Trophoblast cell (in vitro differentiated cells and primary cell): Measurements from ENCODE around the gene AKAP12.

Experiments
- DNase-seq, 2 donors: peaks; one replicate each; pipeline ENCODE4 v3.0.0-alpha.2; 2016
- H2AFZ ChIP-seq: 2 replicates; pipeline ENCODE4 v1.6.1; 2013; ENCODE audit warnings: low read length, moderate library complexity, mild to moderate bottlenecking; ENCODE audit not compliant: insufficient read depth, poor library complexity
- H2AK5ac ChIP-seq: 2 replicates; pipeline ENCODE4 v1.6.1; 2013; ENCODE audit warnings: mild to moderate bottlenecking, low read length
- H2BK120ac ChIP-seq: 2 replicates; pipeline ENCODE4 v1.6.1; 2013; ENCODE audit warnings: low read length, mild to moderate bottlenecking, moderate library complexity; ENCODE audit not compliant: insufficient read depth, poor library complexity
- H2BK12ac ChIP-seq: 2 replicates; pipeline ENCODE4 v1.6.1; 2013; ENCODE audit warnings: mild to moderate bottlenecking, low read length, moderate library complexity
- H2BK5ac ChIP-seq: 2 replicates; pipeline ENCODE4 v1.6.1; 2013; ENCODE audit warnings: low read length, low read depth, moderate library complexity, mild to moderate bottlenecking; ENCODE audit not compliant: poor library complexity
- H3K14ac ChIP-seq: 2 replicates; pipeline ENCODE4 v1.6.1; 2013; ENCODE audit warnings: mild to moderate bottlenecking, low read length
- H3K18ac ChIP-seq: 2 replicates; pipeline ENCODE4 v1.6.1; 2013; ENCODE audit warnings: mild to moderate bottlenecking, low read length
- H3K23ac ChIP-seq: 2 replicates; pipeline ENCODE4 v1.6.1; 2013; ENCODE audit warnings: low read length
- H3K27ac ChIP-seq: 2 replicates; pipeline ENCODE4 v1.5.1; 2013; ENCODE audit warnings: low read depth, mild to moderate bottlenecking, inconsistent platforms, low read length, moderate library complexity
- H3K27me3 ChIP-seq: 2 replicates; pipeline ENCODE4 v1.6.1; 2013; ENCODE audit warnings: inconsistent platforms, mild to moderate bottlenecking, low read length, moderate library complexity; ENCODE audit not compliant: insufficient read depth
- H3K36me3 ChIP-seq, 2 experiments: 1 replicate in 1 of 2; 2 replicates in 1 of 2; pipeline ENCODE4 v1.6.1; 2013; ENCODE audit warnings: low read length in 2 of 2, mild to moderate bottlenecking in 2 of 2, moderate library complexity in 1 of 2; ENCODE audit not compliant: insufficient read depth in 2 of 2, control insufficient read depth in 1 of 2
- H3K4ac ChIP-seq: 2 replicates; pipeline ENCODE4 v1.6.1; 2013; ENCODE audit warnings: low read depth, mild to moderate bottlenecking, low read length, moderate library complexity
- H3K4me1 ChIP-seq, 2 experiments: 1 replicate in 1 of 2; 2 replicates in 1 of 2; pipeline ENCODE4 v1.6.1; 2013; ENCODE audit warnings: low read length in 2 of 2, mild to moderate bottlenecking in 2 of 2, moderate library complexity in 1 of 2; ENCODE audit not compliant: insufficient read depth in 2 of 2, control insufficient read depth in 1 of 2
- H3K4me2 ChIP-seq: 2 replicates; pipeline ENCODE4 v1.6.1; 2013; ENCODE audit warnings: inconsistent platforms, mild to moderate bottlenecking, low read length, moderate library complexity
- H3K4me3 ChIP-seq: 2 replicates; pipeline ENCODE4 v1.5.1; 2013; ENCODE audit warnings: mild to moderate bottlenecking, low read depth, low read length, inconsistent platforms
- H3K79me1 ChIP-seq: one replicate; pipeline ENCODE4 v1.6.1; 2013; ENCODE audit warnings: low read length
- H3K79me2 ChIP-seq: 2 replicates; pipeline ENCODE4 v1.6.1; 2013; ENCODE audit warnings: low read length, mild to moderate bottlenecking; ENCODE audit not compliant: control insufficient read depth, insufficient read depth, poor library complexity
- H3K9ac ChIP-seq: 2 replicates; pipeline ENCODE4 v1.6.1; 2013; ENCODE audit warnings: mild to moderate bottlenecking, low read length
- H3K9me3 ChIP-seq: 2 replicates; pipeline ENCODE4 v1.6.1; 2013; ENCODE audit warnings: low read depth, mild to moderate bottlenecking, control low read depth, inconsistent platforms, low read length; ENCODE audit not compliant: insufficient read depth
- H4K12ac ChIP-seq: 2 replicates; pipeline ENCODE4 v1.6.1; 2013; ENCODE audit warnings: low read depth, mild to moderate bottlenecking, low read length, moderate library complexity
- H4K8ac ChIP-seq: 2 replicates; pipeline ENCODE4 v1.6.1; 2013; ENCODE audit warnings: low read depth, mild to moderate bottlenecking, low read length, moderate library complexity
- H4K91ac ChIP-seq: one replicate; pipeline ENCODE4 v1.6.1; 2013; ENCODE audit warnings: low read depth, mild to moderate bottlenecking, low read length, moderate library complexity
- WGBS: extraction: QIAGEN DNeasy Blood & Tissue Kit; methylation state at CpG from one replicate; pipeline ENCODE4 v1.1.7; 2013; ENCODE audit warnings: missing lambda C conversion rate; ENCODE audit not compliant: insufficient read length, insufficient coverage; ENCODE audit errors: extremely low coverage; 5-methylcytosine and 5-hydroxymethylcytosine counted together

AKAP12 gene

DNA sequence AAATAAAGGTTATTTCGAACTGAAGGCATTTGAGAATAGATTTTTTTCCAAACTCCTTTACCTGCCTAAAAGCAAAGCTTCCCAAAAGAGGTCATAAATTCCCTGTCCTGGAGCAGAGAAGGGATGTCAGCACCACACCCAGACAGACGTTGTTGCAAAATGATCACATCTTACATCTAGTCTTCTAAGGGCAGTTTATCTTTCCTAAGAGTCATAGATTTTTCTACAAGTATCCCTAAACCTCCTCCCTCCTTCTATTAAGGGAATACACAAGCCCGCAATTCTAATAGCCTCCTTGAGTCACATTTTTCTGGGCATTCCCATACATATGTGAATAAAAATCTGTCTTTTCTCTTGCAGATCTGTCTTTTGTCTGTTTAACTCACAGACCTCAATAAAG lies 20.6 kb upstream of the AKAP12 start:
- Histone ChIP-seq H2BK120ac (no peak overlapping the region), H3K4me1 (no peaks in the 10 kb centered on the region), H3K79me1 (no peaks in the 10 kb centered on the region), H3K27me3 (no peaks in the 10 kb centered on the region), H2AFZ (no peak overlapping the region), H4K8ac (no peak overlapping the region), H3K4ac (no peak overlapping the region), H4K91ac (no peak overlapping the region), H4K12ac (no peak overlapping the region), H2AK5ac (no peak overlapping the region), H3K4me3 (no peak overlapping the region), H3K79me2 (no peaks in the 10 kb centered on the region), H3K4me2 (no peak overlapping the region), H3K27ac (no peak overlapping the region), H3K9me3 (no peaks in the 10 kb centered on the region), H2BK12ac (no peak overlapping the region), H3K36me3 (no peaks in the 10 kb centered on the region), H3K23ac (no peak overlapping the region), H3K18ac (no peak overlapping the region), H3K9ac (no peak overlapping the region), H2BK5ac (no peak overlapping the region), H3K14ac (no peak overlapping the region)
- no CpG with 5 or more reads among the region's 3 CpGs for WGBS
- DNase-seq: no peak

DNA sequence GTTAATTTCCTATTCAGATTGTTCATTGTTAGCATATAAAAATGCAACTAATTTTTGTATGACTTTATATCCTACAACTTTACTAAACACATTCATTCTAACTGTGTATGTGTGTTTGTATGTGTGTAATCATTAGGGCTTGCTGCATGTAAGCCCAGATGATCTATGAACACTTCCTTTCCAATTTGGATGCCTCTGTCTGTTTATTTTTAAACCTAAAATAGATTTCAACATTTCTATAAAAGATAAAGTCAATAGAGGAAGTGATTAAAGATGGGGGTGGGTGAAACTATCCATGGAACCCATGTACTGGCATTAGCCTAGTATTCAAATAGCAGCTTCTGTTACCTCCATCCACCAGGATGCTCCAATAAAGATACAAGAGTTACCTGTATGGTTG lies 15.7 kb upstream of the AKAP12 start:
- H3K9ac ChIP-seq: no peak overlapping the region
- H3K4me1 ChIP-seq: no peaks in the 10 kb centered on the region
- H4K12ac ChIP-seq: no peak overlapping the region
- H2AFZ ChIP-seq: no peak overlapping the region
- no peak overlapping the region for H3K14ac ChIP-seq
- H2BK120ac ChIP-seq: no peak overlapping the region
- H3K18ac ChIP-seq: no peak overlapping the region
- H3K9me3 ChIP-seq: no peaks in the 10 kb centered on the region
- no peak overlapping the region for H3K27ac ChIP-seq
- no peak overlapping the region for H4K8ac ChIP-seq
- no peak overlapping the region for H2AK5ac ChIP-seq
- DNase-seq: no peak
- H2BK12ac ChIP-seq: no peak overlapping the region
- H2BK5ac ChIP-seq: no peak overlapping the region
- H3K4me2 ChIP-seq: no peak overlapping the region
- H4K91ac ChIP-seq: no peak overlapping the region
- no peak overlapping the region for H3K23ac ChIP-seq
- no peaks in the 10 kb centered on the region for H3K79me2 ChIP-seq
- H3K36me3 ChIP-seq: no peaks in the 10 kb centered on the region
- no peak overlapping the region for H3K4me3 ChIP-seq
- no peak overlapping the region for H3K4ac ChIP-seq
- no peaks in the 10 kb centered on the region for H3K79me1 ChIP-seq
- H3K27me3 ChIP-seq: no peaks in the 10 kb centered on the region

DNA sequence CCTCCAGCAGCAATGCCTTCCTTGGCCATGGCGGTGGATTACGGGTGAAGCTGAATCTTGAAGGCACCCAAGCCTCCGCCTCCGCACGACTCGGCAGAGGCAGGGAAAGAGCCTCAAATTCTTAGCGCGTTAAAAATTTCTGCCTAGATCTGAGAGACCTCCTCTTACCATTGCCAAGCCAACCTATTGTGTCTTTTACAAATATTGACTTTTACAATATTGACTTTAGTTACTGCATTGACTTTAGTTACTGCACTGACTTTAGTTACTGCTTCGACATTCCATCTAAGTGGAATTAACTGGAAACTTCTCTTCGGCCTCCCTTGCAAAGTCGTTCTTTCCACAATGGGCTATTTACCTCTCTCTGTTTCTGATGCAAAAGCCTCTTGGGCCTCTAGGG lies 13.8 kb upstream of the AKAP12 start:
- Histone ChIP-seq H3K36me3 (no peaks in the 10 kb centered on the region), H4K8ac (no peak overlapping the region), H4K91ac (no peak overlapping the region), H3K9ac (no peak overlapping the region), H3K79me2 (no peaks in the 10 kb centered on the region), H3K79me1 (peaks cover 2% of the 10 kb centered on the region), H3K4me2 (no peak overlapping the region), H2BK120ac (no peak overlapping the region), H2BK5ac (no peak overlapping the region), H3K4ac (no peak overlapping the region), H3K27ac (no peak overlapping the region), H3K9me3 (no peaks in the 10 kb centered on the region), H3K18ac (no peak overlapping the region), H2BK12ac (no peak overlapping the region), H3K27me3 (no peaks in the 10 kb centered on the region), H2AK5ac (no peak overlapping the region), H4K12ac (no peak overlapping the region), H2AFZ (no peak overlapping the region), H3K4me3 (no peak overlapping the region), H3K23ac (no peak overlapping the region), H3K14ac (no peak overlapping the region), H3K4me1 (peaks cover 7 to 8% of the 10 kb centered on the region in 2 experiments)
- WGBS: no CpG with 5 or more reads among the region's 11 CpGs
- DNase-seq: no peak

DNA sequence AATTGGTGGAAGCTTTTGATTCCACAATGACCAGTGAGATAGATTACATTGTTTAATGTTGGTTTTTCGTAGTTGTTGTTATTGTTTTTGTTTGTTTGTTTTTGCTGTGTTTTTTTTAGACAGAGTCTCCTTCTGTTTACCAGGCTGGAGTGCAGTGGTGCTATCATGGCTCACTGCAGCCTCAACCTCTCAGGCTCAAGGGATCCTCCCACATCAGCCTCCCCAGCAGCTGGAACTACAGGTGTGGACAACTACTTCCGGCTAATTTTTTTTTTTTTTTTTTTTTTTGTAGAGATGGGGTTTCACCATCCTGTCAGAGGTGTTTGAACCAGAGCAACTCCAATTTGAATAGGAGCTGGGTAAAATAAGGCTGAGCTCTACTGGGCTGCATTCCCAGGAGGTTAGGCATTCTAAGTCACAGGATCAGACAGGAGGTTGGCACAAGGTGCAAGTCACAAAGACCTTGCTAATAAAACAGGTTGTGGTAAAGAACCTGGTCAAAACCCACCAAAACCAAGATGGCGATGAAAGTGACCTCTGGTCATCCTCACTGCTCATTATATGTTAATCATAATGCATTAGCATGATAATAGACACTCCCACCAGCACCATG lies 10.9 kb upstream of the AKAP12 start:
- no peak overlapping the region for H3K4me2 ChIP-seq
- no peak overlapping the region for H2BK120ac ChIP-seq
- H3K4ac ChIP-seq: no peak overlapping the region
- no peak overlapping the region for H4K12ac ChIP-seq
- no peak overlapping the region for H3K4me3 ChIP-seq
- WGBS: no CpG with 5 or more reads among the region's 3 CpGs
- H3K23ac ChIP-seq: no peak overlapping the region
- no peak overlapping the region for H2BK12ac ChIP-seq
- H3K36me3 ChIP-seq: no peaks in the 10 kb centered on the region
- H2AK5ac ChIP-seq: no peak overlapping the region
- DNase-seq: no peak
- H4K91ac ChIP-seq: no peak overlapping the region
- H3K27me3 ChIP-seq: no peaks in the 10 kb centered on the region
- H3K14ac ChIP-seq: no peak overlapping the region
- H3K9me3 ChIP-seq: no peaks in the 10 kb centered on the region
- H3K79me1 ChIP-seq: peaks cover 2% of the 10 kb centered on the region
- no peaks in the 10 kb centered on the region for H3K79me2 ChIP-seq
- H3K18ac ChIP-seq: no peak overlapping the region
- no peak overlapping the region for H4K8ac ChIP-seq
- no peak overlapping the region for H3K27ac ChIP-seq
- peaks cover 7 to 8% of the 10 kb centered on the region in 2 experiments for H3K4me1 ChIP-seq
- H3K9ac ChIP-seq: no peak overlapping the region
- H2BK5ac ChIP-seq: no peak overlapping the region
- no peak overlapping the region for H2AFZ ChIP-seq
